Measurements from ENCODE around the gene OR6S1. TPM values are rescaled to one million over a fixed set of nuclear protein-coding genes. Genes with fewer than 3 reads are reported as not detected.

Gene OR6S1
- total and polyA plus RNA-seq, 10 of the 15 experiments (the other 5 are each of a cell fraction or from before 2014, with no cell fraction given), result 0.22 to 0.67 (median 0.43) TPM; not detected in 4

DNA sequence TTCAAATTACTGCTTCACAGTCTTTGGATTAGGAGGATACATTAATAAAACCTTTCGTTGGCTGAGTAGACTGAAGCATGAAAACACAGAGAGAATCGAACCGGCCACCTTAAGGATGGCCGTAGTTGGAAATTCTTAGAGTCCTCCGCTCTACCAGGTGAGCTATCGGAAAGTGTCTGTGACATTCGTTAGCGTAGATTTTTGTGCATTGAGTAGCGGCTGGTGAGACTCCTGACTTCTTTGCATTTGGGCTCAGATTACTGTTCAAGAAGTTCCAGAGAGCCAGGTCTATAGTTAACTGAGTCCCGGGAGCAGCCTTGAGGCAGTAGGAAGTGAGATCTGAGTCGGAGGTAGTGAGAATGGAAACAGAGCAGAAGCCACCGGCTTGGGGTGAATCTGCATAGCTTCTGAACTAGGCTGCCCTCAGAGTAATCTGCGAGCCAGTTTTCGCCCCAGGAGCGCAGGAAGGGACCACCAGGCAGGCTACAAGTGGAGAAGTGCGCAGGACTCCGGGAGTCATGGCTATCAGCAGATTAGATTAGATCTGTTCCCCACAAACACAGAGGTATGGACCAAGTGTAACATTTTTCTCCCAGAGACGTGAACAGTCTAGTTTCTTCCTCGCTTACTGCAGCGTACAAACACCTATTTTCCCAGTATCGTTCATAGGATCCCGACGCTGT lies 11.0 kb downstream of the OR6S1 start (continued):
- no peak for TF ChIP-seq NFYB (IDR thresholded peaks at IDR 0.05; ENCODE audit: insufficient read depth, low read depth, low read length)
- TF ChIP-seq, protein P1, sequence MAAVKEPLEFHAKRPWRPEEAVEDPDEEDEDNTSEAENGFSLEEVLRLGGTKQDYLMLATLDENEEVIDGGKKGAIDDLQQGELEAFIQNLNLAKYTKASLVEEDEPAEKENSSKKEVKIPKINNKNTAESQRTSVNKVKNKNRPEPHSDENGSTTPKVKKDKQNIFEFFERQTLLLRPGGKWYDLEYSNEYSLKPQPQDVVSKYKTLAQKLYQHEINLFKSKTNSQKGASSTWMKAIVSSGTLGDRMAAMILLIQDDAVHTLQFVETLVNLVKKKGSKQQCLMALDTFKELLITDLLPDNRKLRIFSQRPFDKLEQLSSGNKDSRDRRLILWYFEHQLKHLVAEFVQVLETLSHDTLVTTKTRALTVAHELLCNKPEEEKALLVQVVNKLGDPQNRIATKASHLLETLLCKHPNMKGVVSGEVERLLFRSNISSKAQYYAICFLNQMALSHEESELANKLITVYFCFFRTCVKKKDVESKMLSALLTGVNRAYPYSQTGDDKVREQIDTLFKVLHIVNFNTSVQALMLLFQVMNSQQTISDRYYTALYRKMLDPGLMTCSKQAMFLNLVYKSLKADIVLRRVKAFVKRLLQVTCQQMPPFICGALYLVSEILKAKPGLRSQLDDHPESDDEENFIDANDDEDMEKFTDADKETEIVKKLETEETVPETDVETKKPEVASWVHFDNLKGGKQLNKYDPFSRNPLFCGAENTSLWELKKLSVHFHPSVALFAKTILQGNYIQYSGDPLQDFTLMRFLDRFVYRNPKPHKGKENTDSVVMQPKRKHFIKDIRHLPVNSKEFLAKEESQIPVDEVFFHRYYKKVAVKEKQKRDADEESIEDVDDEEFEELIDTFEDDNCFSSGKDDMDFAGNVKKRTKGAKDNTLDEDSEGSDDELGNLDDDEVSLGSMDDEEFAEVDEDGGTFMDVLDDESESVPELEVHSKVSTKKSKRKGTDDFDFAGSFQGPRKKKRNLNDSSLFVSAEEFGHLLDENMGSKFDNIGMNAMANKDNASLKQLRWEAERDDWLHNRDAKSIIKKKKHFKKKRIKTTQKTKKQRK (IDR thresholded peaks at IDR 0.05; ENCODE audit: low read depth, low read length), result no peak
- 0 out of 2 replicates have a peak, but pooled peaks have one; percentile 57 for TF ChIP-seq ZSCAN29 (IDR thresholded peaks at IDR 0.05)
- TF ChIP-seq IKZF1 (conservative IDR thresholded peaks at IDR 0.05), result peak; percentile 54; the same call in 1 of the 2 replicates
- TF ChIP-seq BCLAF1 (IDR thresholded peaks at IDR 0.05), result no peak
- no peak for TF ChIP-seq FOXM1 (IDR thresholded peaks at IDR 0.05; ENCODE audit: low read depth, low read length)
- TF ChIP-seq CHD1 (IDR thresholded peaks at IDR 0.05; ENCODE audit: low read depth, low read length), result no peak
- no peak for TF ChIP-seq RAD21 (IDR thresholded peaks at IDR 0.05; ENCODE audit: insufficient read depth, low read depth, low read length)
- no peak for TF ChIP-seq NFYA (IDR thresholded peaks at IDR 0.05; ENCODE audit: borderline replicate concordance, low read depth, low read length)
- TF ChIP-seq, protein P2, sequence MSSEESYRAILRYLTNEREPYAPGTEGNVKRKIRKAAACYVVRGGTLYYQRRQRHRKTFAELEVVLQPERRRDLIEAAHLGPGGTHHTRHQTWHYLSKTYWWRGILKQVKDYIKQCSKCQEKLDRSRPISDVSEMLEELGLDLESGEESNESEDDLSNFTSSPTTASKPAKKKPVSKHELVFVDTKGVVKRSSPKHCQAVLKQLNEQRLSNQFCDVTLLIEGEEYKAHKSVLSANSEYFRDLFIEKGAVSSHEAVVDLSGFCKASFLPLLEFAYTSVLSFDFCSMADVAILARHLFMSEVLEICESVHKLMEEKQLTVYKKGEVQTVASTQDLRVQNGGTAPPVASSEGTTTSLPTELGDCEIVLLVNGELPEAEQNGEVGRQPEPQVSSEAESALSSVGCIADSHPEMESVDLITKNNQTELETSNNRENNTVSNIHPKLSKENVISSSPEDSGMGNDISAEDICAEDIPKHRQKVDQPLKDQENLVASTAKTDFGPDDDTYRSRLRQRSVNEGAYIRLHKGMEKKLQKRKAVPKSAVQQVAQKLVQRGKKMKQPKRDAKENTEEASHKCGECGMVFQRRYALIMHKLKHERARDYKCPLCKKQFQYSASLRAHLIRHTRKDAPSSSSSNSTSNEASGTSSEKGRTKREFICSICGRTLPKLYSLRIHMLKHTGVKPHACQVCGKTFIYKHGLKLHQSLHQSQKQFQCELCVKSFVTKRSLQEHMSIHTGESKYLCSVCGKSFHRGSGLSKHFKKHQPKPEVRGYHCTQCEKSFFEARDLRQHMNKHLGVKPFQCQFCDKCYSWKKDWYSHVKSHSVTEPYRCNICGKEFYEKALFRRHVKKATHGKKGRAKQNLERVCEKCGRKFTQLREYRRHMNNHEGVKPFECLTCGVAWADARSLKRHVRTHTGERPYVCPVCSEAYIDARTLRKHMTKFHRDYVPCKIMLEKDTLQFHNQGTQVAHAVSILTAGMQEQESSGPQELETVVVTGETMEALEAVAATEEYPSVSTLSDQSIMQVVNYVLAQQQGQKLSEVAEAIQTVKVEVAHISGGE (CRISPR knock-in tag; IDR thresholded peaks at IDR 0.05), result no peak
- no peak for TF ChIP-seq POLR2AphosphoS5 (IDR thresholded peaks at IDR 0.05; ENCODE audit: low read length)
- no peak for TF ChIP-seq RUNX3 (IDR thresholded peaks at IDR 0.05; ENCODE audit: low read length)
- 0 out of 4 replicates have a peak, but pooled peaks of 1 of the 2 experiments have one; percentile 15 for TF ChIP-seq ETV6 (conservative IDR thresholded peaks at IDR 0.05 in 1 of 2, IDR thresholded peaks at IDR 0.05 in 1 of 2; ENCODE audit: borderline replicate concordance in 1 of 2, low read depth in 1 of 2)
- no peak for TF ChIP-seq SUZ12 (IDR thresholded peaks at IDR 0.05; ENCODE audit: unreplicated experiment)
- peak; percentile 76 for TF ChIP-seq SREBF2 (IDR thresholded peaks at IDR 0.05; ENCODE audit: low read length)
- no peak for TF ChIP-seq POLR2AphosphoS2 (IDR thresholded peaks at IDR 0.05; ENCODE audit: low read depth, low read length)
- TF ChIP-seq, protein P3, sequence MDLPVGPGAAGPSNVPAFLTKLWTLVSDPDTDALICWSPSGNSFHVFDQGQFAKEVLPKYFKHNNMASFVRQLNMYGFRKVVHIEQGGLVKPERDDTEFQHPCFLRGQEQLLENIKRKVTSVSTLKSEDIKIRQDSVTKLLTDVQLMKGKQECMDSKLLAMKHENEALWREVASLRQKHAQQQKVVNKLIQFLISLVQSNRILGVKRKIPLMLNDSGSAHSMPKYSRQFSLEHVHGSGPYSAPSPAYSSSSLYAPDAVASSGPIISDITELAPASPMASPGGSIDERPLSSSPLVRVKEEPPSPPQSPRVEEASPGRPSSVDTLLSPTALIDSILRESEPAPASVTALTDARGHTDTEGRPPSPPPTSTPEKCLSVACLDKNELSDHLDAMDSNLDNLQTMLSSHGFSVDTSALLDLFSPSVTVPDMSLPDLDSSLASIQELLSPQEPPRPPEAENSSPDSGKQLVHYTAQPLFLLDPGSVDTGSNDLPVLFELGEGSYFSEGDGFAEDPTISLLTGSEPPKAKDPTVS (IDR thresholded peaks at IDR 0.05; ENCODE audit: low read depth, low read length), result no peak

Data from GM12878 (cell line).